HG03175 (cell line): ENCODE data around the gene SSC5D.
A peak's percentile ranks its signal among the peaks of the same experiment; 100 is the strongest.

Experiments
- ATAC-seq: cut with Tn5 transposase; IDR thresholded peaks from one replicate; pipeline ENCODE4 v1.9.1; 2021; ENCODE audit warnings: mild to moderate bottlenecking, moderate library complexity; ENCODE audit not compliant: unreplicated experiment

SSC5D gene

GRCh38 chr19:55472463-55472862 is 15.8 kb upstream of the SSC5D start:
- ATAC-seq: no peak

- ATAC-seq: no peak
Measured at GRCh38 chr19:55473225-55474012, 14.8 kb upstream of the SSC5D start.

GRCh38 chr19:55474269-55475265 is 13.7 kb upstream of the SSC5D start:
- no peak for ATAC-seq

GRCh38 chr19:55476100-55476775 is 12.0 kb upstream of the SSC5D start, which contains the start of gene ZNF628:
TSS of gene ZNF628 (plus strand) at chr19:55476617. CDS start at chr19:55479911, 3,294 bp downstream.
- ATAC-seq: peak; percentile 94

- ATAC-seq: no peak
Measured at GRCh38 chr19:55477905-55478304, 10.3 kb upstream of the SSC5D start.

- no peak for ATAC-seq
Measured at GRCh38 chr19:55478364-55478763, 9.9 kb upstream of the SSC5D start.

GRCh38 chr19:55479045-55479444 is 9.2 kb upstream of the SSC5D start:
- no peak for ATAC-seq

GRCh38 chr19:55479451-55480230 is 8.6 kb upstream of the SSC5D start:
- ATAC-seq: no peak

GRCh38 chr19:55481148-55481793 is 7.0 kb upstream of the SSC5D start:
- no peak for ATAC-seq

GRCh38 chr19:55481794-55482155 is 6.5 kb upstream of the SSC5D start:
- no peak for ATAC-seq

- ATAC-seq: no peak
Measured at GRCh38 chr19:55482156-55482961, 5.9 kb upstream of the SSC5D start.

GRCh38 chr19:55482967-55483705 is 5.1 kb upstream of the SSC5D start:
- no peak for ATAC-seq

GRCh38 chr19:55483706-55484592 is 4.3 kb upstream of the SSC5D start:
- ATAC-seq: no peak

GRCh38 chr19:55484593-55485438 is 3.4 kb upstream of the SSC5D start, which contains the start of gene NAT14:
TSS of gene NAT14 (plus strand) at chr19:55485188. CDS start at chr19:55485709, 521 bp downstream.
- peak; percentile 73 for ATAC-seq

GRCh38 chr19:55485439-55486011 is 2.7 kb upstream of the SSC5D start:
- ATAC-seq: no peak
